NCI-H748 (cell line): ENCODE measurements around the gene RNU6-9.

Experiments used
- DNase-seq: peaks from one replicate; lab custom pipeline; 2025; ENCODE audit not compliant: unreplicated experiment; lab: John Stamatoyannopoulos, UW

The RNU6-9 gene

GRCh38 chr19:897442-898039 is 4.3 kb downstream of the RNU6-9 start:
- DNase-seq = no peak

DNA sequence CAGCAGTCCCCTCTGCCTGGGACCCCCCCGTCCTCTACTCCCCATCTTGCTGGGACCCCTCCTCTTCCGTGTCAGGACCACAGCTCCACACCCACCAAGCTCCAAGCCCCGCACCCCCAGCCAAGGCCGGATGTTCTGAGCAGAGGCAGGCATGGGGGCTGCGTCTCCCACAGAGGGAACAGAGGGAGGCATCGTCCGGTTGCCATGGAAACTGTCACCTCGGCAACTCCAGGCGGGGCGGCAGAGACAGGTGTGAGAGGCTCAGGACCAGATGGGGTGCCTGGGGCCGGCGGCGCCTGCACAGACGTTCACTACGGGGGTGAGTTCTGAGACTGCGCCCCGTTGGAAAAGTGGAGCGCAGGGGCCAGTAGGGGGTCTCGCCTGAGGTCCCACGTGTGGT is 5.4 kb downstream of the RNU6-9 start:
- peak; percentile 88 for DNase-seq

DNA sequence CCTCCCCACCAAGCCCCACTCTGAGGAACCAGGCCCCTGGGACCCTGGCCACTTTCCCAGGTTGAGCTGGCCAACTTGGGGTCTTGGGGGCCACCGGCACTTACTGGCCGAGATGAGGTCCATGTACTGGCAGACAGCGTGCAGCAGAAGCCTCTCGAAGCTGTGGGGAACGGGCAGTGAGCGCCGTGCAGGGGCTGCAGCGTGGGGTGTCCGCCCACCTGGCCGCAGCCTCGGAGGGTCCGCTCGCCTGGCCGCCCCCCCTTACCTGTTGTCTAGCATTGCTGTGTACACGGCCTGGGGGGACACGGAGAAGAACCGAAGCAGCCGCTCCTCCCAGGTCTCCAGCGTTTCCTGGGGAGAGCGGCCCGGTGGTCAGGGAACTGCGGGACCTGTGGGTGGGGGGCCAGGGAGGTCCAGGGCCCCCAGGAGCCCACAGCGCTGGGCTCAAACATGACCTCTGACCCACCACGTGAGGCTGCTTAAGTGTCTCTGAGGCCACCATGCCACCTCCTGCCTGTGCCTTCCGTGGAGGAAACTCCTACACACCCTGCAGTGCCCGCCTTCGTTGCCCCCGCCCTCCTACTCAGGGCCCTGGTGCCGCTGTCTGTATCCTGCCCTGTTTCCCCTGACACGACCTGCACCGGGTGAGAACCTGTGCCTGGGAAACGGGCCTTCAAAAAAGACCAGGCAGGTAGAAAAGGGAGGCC is 6.2 kb downstream of the RNU6-9 start:
- DNase-seq = no peak

DNA sequence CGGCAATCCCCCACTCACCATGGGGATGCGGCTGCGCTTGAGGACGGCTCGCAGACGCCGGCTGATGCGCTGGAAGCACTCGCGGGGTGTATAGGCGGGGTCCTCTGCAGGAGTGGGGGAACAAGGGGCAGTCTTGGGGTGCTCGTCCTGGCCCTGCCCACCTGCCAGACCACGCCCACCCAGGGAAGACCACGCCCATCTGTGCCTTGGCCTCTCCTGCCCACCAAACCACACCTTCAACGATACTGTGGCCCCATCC is 6.7 kb downstream of the RNU6-9 start:
- no peak for DNase-seq

DNA sequence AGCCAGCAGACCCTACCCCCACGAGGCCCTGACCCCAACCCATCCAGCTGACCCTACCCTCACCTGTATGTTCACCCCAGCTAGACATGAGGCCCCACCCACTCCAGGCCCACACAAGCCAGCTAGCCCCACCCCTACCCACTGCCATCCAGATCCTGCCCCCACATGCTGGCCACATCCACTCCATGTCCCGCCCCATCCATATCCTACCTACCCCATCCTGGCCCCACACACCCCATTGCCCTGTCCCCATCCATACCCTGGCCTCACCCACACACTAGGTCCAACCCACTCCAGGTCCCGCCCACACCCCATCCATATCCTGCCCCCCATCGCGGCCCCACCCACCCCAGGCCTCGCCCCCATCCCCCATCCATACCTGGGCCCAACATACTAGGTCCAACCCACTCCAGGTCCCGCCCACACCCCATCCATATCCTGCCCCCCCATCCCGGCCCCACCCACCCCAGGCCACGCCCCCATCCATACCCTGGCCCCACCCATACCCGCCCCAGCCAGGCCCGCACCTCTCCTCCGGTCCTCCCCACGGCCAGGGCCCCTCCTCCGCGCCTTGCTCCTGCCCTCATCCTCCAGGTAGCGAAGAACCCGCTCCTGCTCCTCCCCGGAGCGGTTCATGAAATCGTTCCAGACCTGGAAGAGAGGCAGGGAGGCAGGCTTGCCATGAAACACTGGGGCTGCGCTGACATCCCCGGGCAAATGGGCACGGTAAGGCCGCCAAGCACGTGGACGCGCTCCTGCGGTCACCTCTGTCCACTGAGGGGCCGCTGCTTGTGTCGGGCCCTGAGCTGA is 7.2 kb downstream of the RNU6-9 start:
- peak; percentile 39 for DNase-seq

- no peak for DNase-seq
These were observed 8.2 kb downstream of the RNU6-9 start for GRCh38 chr19:901216-902092.

GRCh38 chr19:902093-902370 is 8.7 kb downstream of the RNU6-9 start:
- DNase-seq = no peak

DNA sequence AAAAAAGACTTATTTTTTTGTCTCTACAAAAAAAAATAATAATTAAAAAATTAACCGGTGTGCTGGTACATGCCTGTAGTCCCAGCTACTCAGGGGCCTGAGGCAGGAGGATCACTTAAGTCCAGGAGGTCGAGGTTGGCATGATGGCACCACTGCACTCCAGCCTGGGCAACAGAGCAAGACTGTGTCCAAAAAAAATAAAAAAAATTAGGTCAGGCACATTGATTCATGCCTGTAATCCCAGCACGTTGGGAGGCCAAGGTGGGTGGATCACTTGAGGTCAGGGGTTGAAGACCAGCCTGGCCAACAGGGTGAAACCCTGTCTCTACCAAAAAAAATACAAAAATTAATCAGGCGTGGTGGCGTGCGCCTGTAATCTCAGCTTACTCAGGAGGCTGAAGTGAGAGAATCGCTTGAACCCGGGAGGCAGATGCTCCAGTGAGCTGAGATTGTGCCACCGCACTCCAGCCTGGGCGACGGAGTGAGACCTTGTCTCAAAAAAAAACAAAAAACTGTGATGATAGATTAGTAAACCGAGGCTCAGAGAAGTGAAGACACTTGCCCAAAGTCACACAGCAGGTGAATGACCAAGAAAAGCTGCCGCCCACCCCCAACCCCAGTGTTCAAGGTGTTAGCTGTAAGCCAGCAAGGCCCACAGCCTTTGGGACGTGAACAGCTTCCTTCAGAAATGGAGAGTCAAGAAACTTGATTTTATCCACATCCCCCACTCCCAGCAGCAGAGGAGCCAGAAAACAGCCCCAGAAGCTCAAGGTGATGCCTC is 9.4 kb downstream of the RNU6-9 start:
- DNase-seq = no peak

- peak; percentile 22 for DNase-seq
These were observed 10.0 kb downstream of the RNU6-9 start for GRCh38 chr19:903266-903797.

DNA sequence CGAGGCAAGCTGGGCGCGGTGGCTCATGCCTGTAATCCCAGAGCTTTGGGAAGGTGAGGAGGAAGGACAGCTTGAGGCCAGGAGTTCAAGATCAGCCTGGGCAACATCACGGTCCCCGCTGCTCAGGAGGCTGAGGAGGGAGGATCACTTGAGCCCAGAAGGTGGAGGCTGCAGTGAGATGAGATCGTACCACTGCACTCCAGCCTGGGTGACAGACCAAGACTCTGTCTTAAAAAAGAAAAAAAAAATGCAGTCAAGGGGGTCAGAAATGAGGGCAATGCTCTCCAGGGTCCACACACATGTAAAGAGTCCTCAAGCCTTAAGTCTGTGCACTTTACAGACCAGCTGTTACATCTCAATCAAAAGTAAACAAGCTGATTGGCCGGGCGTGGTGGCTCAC is 11.3 kb downstream of the RNU6-9 start:
- DNase-seq = no peak

- DNase-seq = no peak
These were observed 13.2 kb downstream of the RNU6-9 start for GRCh38 chr19:906480-906879.

GRCh38 chr19:907183-907853 is 14.0 kb downstream of the RNU6-9 start:
- DNase-seq = no peak

GRCh38 chr19:911197-912033 is 18.1 kb downstream of the RNU6-9 start:
- DNase-seq = no peak

GRCh38 chr19:912181-913079 is 19.1 kb downstream of the RNU6-9 start:
- no peak for DNase-seq

DNA sequence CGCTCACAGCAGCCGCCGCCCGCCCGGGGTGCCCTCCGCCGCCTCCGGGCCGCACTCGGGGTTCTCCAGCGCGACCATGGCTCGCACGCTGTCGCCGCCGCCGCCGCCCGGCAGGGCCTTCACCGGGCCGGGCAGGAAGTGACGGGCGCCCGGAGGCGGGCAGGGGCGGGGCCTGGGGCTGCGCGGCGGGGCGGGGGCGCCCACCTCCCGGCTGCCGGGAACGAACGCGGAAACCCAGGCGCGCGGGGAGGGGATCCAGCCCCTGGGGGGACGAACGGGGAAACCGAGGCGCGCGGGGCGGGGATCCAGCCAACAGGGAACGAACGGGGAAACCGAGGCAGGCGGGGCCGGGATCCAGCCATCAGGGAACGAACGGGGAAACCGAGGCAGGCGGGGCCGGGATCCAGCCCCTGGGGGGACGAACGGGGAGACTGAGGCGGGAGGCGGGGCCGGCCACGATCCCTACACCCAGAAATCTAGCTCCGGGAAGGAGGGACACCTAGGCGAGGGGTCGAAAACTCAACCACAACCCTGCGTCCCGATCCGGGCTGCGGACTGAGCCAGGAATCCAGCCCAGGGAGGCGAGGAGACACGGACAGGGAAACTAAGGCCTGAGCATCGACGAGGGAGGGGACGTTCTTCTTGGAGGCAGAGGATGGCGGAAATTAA is 19.9 kb downstream of the RNU6-9 start, which contains the start of gene R3HDM4:
TSS of gene R3HDM4 (minus strand) at position 140 of the 669 bp plus-strand sequence. CDS start at position 78, 62 bp downstream.
- peak; percentile 57 for DNase-seq

GRCh38 chr19:916645-917322 is 23.5 kb downstream of the RNU6-9 start:
- peak; percentile 56 for DNase-seq
